HepG2 (cell line): Measurements from ENCODE around the gene MYO18A. TPM values are rescaled to one million over a fixed set of nuclear protein-coding genes. Genes with fewer than 3 reads are reported as not detected.

ENCODE experiments used
- AGO2 ChIP-seq: fragments of 200-400 bp; formaldehyde crosslinking; optimal IDR thresholded peaks from 2 replicates; pipeline ENCODE3; 2017; ENCODE audit warnings: mild to moderate bottlenecking, low read depth, low read length, moderate library complexity
- CHD2 ChIP-seq: IDR thresholded peaks from 2 replicates; pipeline ENCODE4 v1.6.1; 2011; ENCODE audit warnings: low read depth, low read length, improper control_type of control experiment
- FOXC1 ChIP-seq: sonication (generic); formaldehyde crosslinking; IDR thresholded peaks from 2 replicates; pipeline ENCODE4 v1.8.0; 2022; ENCODE audit warnings: mild to moderate bottlenecking, missing genetic modification reagents, borderline replicate concordance
- FOXM1 ChIP-seq: sonication (generic); formaldehyde crosslinking; IDR thresholded peaks from 2 replicates; pipeline ENCODE4 v1.5.0; 2020; ENCODE audit warnings: missing genetic modification reagents
- HIVEP1 ChIP-seq: sonication (generic); formaldehyde crosslinking; IDR thresholded peaks from 2 replicates; pipeline ENCODE4 v1.4.0; 2020; ENCODE audit warnings: mild to moderate bottlenecking, missing genetic modification reagents
- KDM2A ChIP-seq: sonication (generic); formaldehyde crosslinking; IDR thresholded peaks from 2 replicates; pipeline ENCODE4 v1.4.0; 2020; ENCODE audit warnings: low read depth, missing genetic modification reagents, borderline replicate concordance
- MTERF4 ChIP-seq: sonication (generic); formaldehyde crosslinking; IDR thresholded peaks from 2 replicates; pipeline ENCODE4 v1.8.0; 2023; ENCODE audit warnings: mild to moderate bottlenecking, missing genetic modification reagents
- POGK ChIP-seq: sonication (generic); formaldehyde crosslinking; conservative IDR thresholded peaks from 2 replicates; pipeline ENCODE4 v1.8.0; 2022; ENCODE audit warnings: mild to moderate bottlenecking, moderate library complexity, missing genetic modification reagents
- POLR2A ChIP-seq, 2 experiments: IDR thresholded peaks; 2 replicates each; pipeline ENCODE4 v1.6.1; 2011; ENCODE audit warnings: low read depth in 2 of 2, low read length in 2 of 2, mild to moderate bottlenecking in 1 of 2, moderate library complexity in 1 of 2; ENCODE audit not compliant: insufficient read depth in 1 of 2
- SP5 ChIP-seq: IDR thresholded peaks from 2 replicates; pipeline ENCODE4 v1.6.1; 2016; ENCODE audit warnings: low read depth, borderline replicate concordance
- THAP7 ChIP-seq: sonication (generic); formaldehyde crosslinking; IDR thresholded peaks from 2 replicates; pipeline ENCODE4 v1.8.1; 2023; ENCODE audit warnings: mild to moderate bottlenecking, missing genetic modification reagents
- ZC3H13 ChIP-seq: sonication (generic); formaldehyde crosslinking; IDR thresholded peaks from 2 replicates; pipeline ENCODE4 v1.8.1; 2023; ENCODE audit warnings: mild to moderate bottlenecking, missing genetic modification reagents, moderate library complexity
- ZNF317 ChIP-seq: sonication (generic); formaldehyde crosslinking; IDR thresholded peaks from 2 replicates; pipeline ENCODE4 v1.5.0; 2020; ENCODE audit warnings: mild to moderate bottlenecking, missing genetic modification reagents
- ZNF318 ChIP-seq: sonication (generic); formaldehyde crosslinking; IDR thresholded peaks from 2 replicates; pipeline ENCODE4 v1.4.0; 2020; ENCODE audit warnings: mild to moderate bottlenecking, missing genetic modification reagents
- ZNF691 ChIP-seq: sonication (generic); formaldehyde crosslinking; IDR thresholded peaks from 2 replicates; pipeline ENCODE4 v1.4.0; 2020; ENCODE audit warnings: missing genetic modification reagents, low read depth, mild to moderate bottlenecking, borderline replicate concordance
- ZSCAN12 ChIP-seq: sonication (generic); formaldehyde crosslinking; IDR thresholded peaks from 2 replicates; pipeline ENCODE4 v1.9.0; 2021; ENCODE audit warnings: mild to moderate bottlenecking, missing genetic modification reagents
- polyA plus RNA-seq, 8 experiments: library from polyadenylated mRNA; depleted of rRNA in 3 of 8; stranded (reverse) in 7 of 8; unstranded in 1 of 8; fragments of >200 nt; fragmentation: Illumina TruSeq in 4 of 8; extraction: Trizol in 4 of 8; gene quantifications; 2 replicates each; pipeline versions ENCODE4 v1.2.1 to v1.2.3, GENCODE V29; 2011 to 2016; ENCODE audit warnings: low read depth in 4 of 8, missing spikeins in 1 of 8, mixed read lengths in 1 of 8; ENCODE audit not compliant: insufficient read depth in 1 of 8
- total RNA-seq, 5 experiments: library from RNA; depleted of rRNA; stranded (reverse); fragments of >200 nt; fragmentation: Illumina TruSeq; extraction: Trizol; gene quantifications; 2 replicates each; pipeline ENCODE4 v1.2.3, GENCODE V29; 2016; ENCODE audit warnings: low read depth in 1 of 5

Gene MYO18A
- total and polyA plus RNA-seq, 2 of the 13 experiments (the other 11 are each of a cell fraction or from before 2014, with no cell fraction given): 16.8 to 24.8 TPM

GRCh38 chr17:29179232-29180033 lies 765 bp downstream of the MYO18A start (continued):
- TF ChIP-seq MTERF4 (CRISPR knock-in tag) (no peak), AGO2 (no peak), POGK (no peak; the same call in 1 of the 2 replicates), FOXM1 (no peak), ZNF317 (CRISPR knock-in tag) (no peak), KDM2A (CRISPR knock-in tag) (peak; percentile 47; the same call in 1 of the 2 replicates), CHD2 (no peak), ZSCAN12 (CRISPR knock-in tag) (no peak), THAP7 (CRISPR knock-in tag) (0 out of 2 replicates have a peak, but pooled peaks have one; percentile 37), HIVEP1 (CRISPR knock-in tag) (peak; percentile 63; the same call in 1 of the 2 replicates), ZNF318 (CRISPR knock-in tag) (no peak), POLR2A (IDR thresholded peaks at IDR 0.05; ENCODE audit: insufficient read depth in 1 of 2, low read depth in 2 of 2, low read length in 2 of 2) (peak; percentile 65 to 96), ZNF691 (CRISPR knock-in tag) (no peak), ZC3H13 (CRISPR knock-in tag) (no peak), SP5 (CRISPR knock-in tag) (peak; percentile 72), FOXC1 (CRISPR knock-in tag) (0 out of 2 replicates have a peak, but pooled peaks have one; percentile 74)
